Hepatocyte (in vitro differentiated cells): ENCODE measurements around the gene MATCAP1. TPM values are rescaled to one million over a fixed set of nuclear protein-coding genes. Genes with fewer than 3 reads are reported as not detected.
A peak's percentile ranks its signal among the peaks of the same experiment; 100 is the strongest.

Experiments used
- DNase-seq: peaks from one replicate; pipeline ENCODE4 v3.0.0-alpha.2; 2016; ENCODE audit warnings: low spot score
- H2AFZ ChIP-seq: fragments of 200-600 bp; sonication (generic); 2 replicates; pipeline ENCODE4 v1.6.0; 2016; ENCODE audit warnings: antibody characterized with exemption, mild to moderate bottlenecking
- H3K27ac ChIP-seq: fragments of 200-600 bp; sonication (generic); 2 replicates; pipeline ENCODE4 v1.5.1; 2016; ENCODE audit warnings: mild to moderate bottlenecking
- H3K27me3 ChIP-seq: fragments of 200-600 bp; sonication (generic); 2 replicates; pipeline ENCODE4 v1.6.1; 2016
- H3K36me3 ChIP-seq: fragments of 200-600 bp; sonication (generic); replicated peaks from 2 replicates; pipeline ENCODE4 v1.5.1; 2016; ENCODE audit warnings: low read depth; ENCODE audit not compliant: insufficient read depth
- H3K4me1 ChIP-seq: fragments of 200-600 bp; sonication (generic); 2 replicates; pipeline ENCODE4 v1.5.1; 2016; ENCODE audit warnings: mild to moderate bottlenecking, moderate library complexity; ENCODE audit not compliant: insufficient read depth
- H3K4me2 ChIP-seq: fragments of 200-600 bp; sonication (generic); 2 replicates; pipeline ENCODE4 v1.6.0; 2016
- H3K4me3 ChIP-seq: fragments of 200-600 bp; sonication (generic); 2 replicates; pipeline ENCODE4 v1.5.1; 2016; ENCODE audit warnings: mild to moderate bottlenecking
- H3K79me2 ChIP-seq: fragments of 200-600 bp; sonication (generic); 2 replicates; pipeline ENCODE4 v1.6.0; 2017; ENCODE audit warnings: mild to moderate bottlenecking
- H3K9me2 ChIP-seq: fragments of 200-600 bp; sonication (generic); replicated peaks from 2 replicates; pipeline ENCODE4 v1.6.0; 2017; ENCODE audit warnings: mild to moderate bottlenecking; ENCODE audit not compliant: insufficient read depth
- H3K9me3 ChIP-seq: fragments of 200-600 bp; sonication (generic); 2 replicates; pipeline ENCODE4 v1.5.1; 2016; ENCODE audit warnings: low read depth, mild to moderate bottlenecking
- H4K20me1 ChIP-seq: fragments of 200-600 bp; sonication (generic); 2 replicates; pipeline ENCODE4 v1.6.0; 2016; ENCODE audit warnings: mild to moderate bottlenecking; ENCODE audit not compliant: insufficient read depth, poor library complexity, severe bottlenecking
- CTCF ChIP-seq: fragments of 200-600 bp; sonication (generic); IDR thresholded peaks from 2 replicates; pipeline ENCODE4 v1.5.1; 2016; ENCODE audit warnings: antibody characterized with exemption, mild to moderate bottlenecking; ENCODE audit not compliant: poor library complexity
- EZH2 ChIP-seq: fragments of 200-600 bp; sonication (generic); IDR thresholded peaks from 2 replicates; pipeline ENCODE4 v1.6.1; 2016; ENCODE audit warnings: antibody characterized with exemption, mild to moderate bottlenecking, borderline replicate concordance
- EZH2phosphoT487 ChIP-seq: fragments of 200-600 bp; sonication (generic); IDR thresholded peaks from one replicate; pipeline ENCODE4 v1.6.1; 2018; ENCODE audit warnings: antibody characterized with exemption, mild to moderate bottlenecking, low read depth, moderate library complexity; ENCODE audit not compliant: unreplicated experiment, severe bottlenecking
- WGBS: methylation state at CpG from one replicate; pipeline ENCODE4 v1.1.6; 2016; ENCODE audit warnings: low lambda C conversion rate; ENCODE audit errors: missing lambda C conversion rate; 5-methylcytosine and 5-hydroxymethylcytosine counted together
- polyA plus RNA-seq: library from polyadenylated mRNA; unstranded; fragments of >200 nt; fragmentation: Nextera tagmentation; extraction: Ambion mirVana; gene quantifications from 2 replicates; pipeline ENCODE4 v1.2.1, GENCODE V29; 2016
- total RNA-seq: library from RNA; depleted of rRNA; stranded (reverse); fragments of >200 nt; gene quantifications from 2 replicates; pipeline ENCODE4 v1.2.3, GENCODE V29; 2014

Gene MATCAP1
- total RNA-seq = 22.3 and 24.8 TPM in 2 replicates
- 25.4 and 38.5 TPM in 2 replicates for polyA plus RNA-seq

- H3K4me3 ChIP-seq = peak within 1 kb of the TSS; percentile 20
- WGBS = 1% methylated on average over 61 of the region's 77 CpGs
- peak within 1 kb of the TSS; percentile 37 for H2AFZ ChIP-seq
- peaks cover 11% of the 10 kb centered on the region for H3K4me1 ChIP-seq
- peak within 1 kb of the TSS; percentile 95 for H3K27ac ChIP-seq
- peaks cover 3% of the 10 kb centered on the region for H4K20me1 ChIP-seq
- no peaks in the 10 kb centered on the region for H3K36me3 ChIP-seq
- TF ChIP-seq CTCF (no peak), EZH2phosphoT487 (no peak), EZH2 (no peak)
- no peaks in the 10 kb centered on the region for H3K9me2 ChIP-seq
- H3K79me2 ChIP-seq = peaks cover 12% of the 10 kb centered on the region
- H3K27me3 ChIP-seq = no peaks in the 10 kb centered on the region
- peak; percentile 97 for DNase-seq
- no peaks in the 10 kb centered on the region for H3K9me3 ChIP-seq
- peak within 1 kb of the TSS; percentile 87 for H3K4me2 ChIP-seq
Measured at GRCh38 chr16:67183627-67184452, at the start of gene MATCAP1. Gene MATCAP1, minus strand, starts transcription at chr16:67183963. Its CDS starts 3,353 bp downstream, at chr16:67180610.

- no peak overlapping the region for H3K4me2 ChIP-seq
- 96% methylated on average over 12 of the region's 12 CpGs for WGBS
- H3K79me2 ChIP-seq = peaks cover 14% of the 10 kb centered on the region
- H3K27ac ChIP-seq = no peak overlapping the region
- H3K4me1 ChIP-seq = peaks cover 8% of the 10 kb centered on the region
- TF ChIP-seq EZH2phosphoT487 (no peak), EZH2 (no peak), CTCF (no peak)
- no peaks in the 10 kb centered on the region for H4K20me1 ChIP-seq
- no peaks in the 10 kb centered on the region for H3K36me3 ChIP-seq
- H3K9me2 ChIP-seq = no peaks in the 10 kb centered on the region
- H3K4me3 ChIP-seq = no peak overlapping the region
- H3K27me3 ChIP-seq = no peaks in the 10 kb centered on the region
- no peak for DNase-seq
- H3K9me3 ChIP-seq = no peaks in the 10 kb centered on the region
- H2AFZ ChIP-seq = no peak overlapping the region
Measured at GRCh38 chr16:67230809-67231660, 47.3 kb upstream of the MATCAP1 start.

- no peak for DNase-seq
- Histone ChIP-seq H2AFZ (no peak overlapping the region), H3K79me2 (peaks cover 16% of the 10 kb centered on the region), H3K36me3 (no peaks in the 10 kb centered on the region), H3K9me2 (no peaks in the 10 kb centered on the region), H3K9me3 (no peaks in the 10 kb centered on the region), H3K27ac (no peak overlapping the region), H3K4me2 (no peak overlapping the region), H4K20me1 (no peaks in the 10 kb centered on the region), H3K27me3 (no peaks in the 10 kb centered on the region), H3K4me1 (peaks cover 9% of the 10 kb centered on the region), H3K4me3 (no peak overlapping the region)
- TF ChIP-seq EZH2phosphoT487 = no peak
- TF ChIP-seq CTCF = no peak
- TF ChIP-seq EZH2 = no peak
- 99% methylated on average over 32 of the region's 32 CpGs for WGBS
Measured at GRCh38 chr16:67229906-67230808, 46.4 kb upstream of the MATCAP1 start.
